CD14-positive monocyte (primary cell): ENCODE measurements around the gene C5AR2. TPM values are rescaled to one million over a fixed set of nuclear protein-coding genes. Genes with fewer than 3 reads are reported as not detected.

Experiments
- DNase-seq, 3 donors: peaks; one replicate each; pipeline ENCODE4 v3.0.0-alpha.2; 2011 to 2022
- H2AFZ ChIP-seq: 2 replicates; pipeline ENCODE4 v1.6.0; 2012; ENCODE audit warnings: mild to moderate bottlenecking, low read depth, low read length, inconsistent platforms; ENCODE audit not compliant: insufficient read depth, poor library complexity, severe bottlenecking
- H3K27ac ChIP-seq, 2 donors: 1 replicate in 1 of 2; 2 replicates in 1 of 2; pipeline ENCODE4 v1.5.1; 2012 to 2013; ENCODE audit warnings: low read length in 2 of 2, control low read depth in 1 of 2, inconsistent platforms in 1 of 2, low read depth in 1 of 2, mild to moderate bottlenecking in 1 of 2
- H3K27me3 ChIP-seq, 2 donors: one replicate each; pipeline versions ENCODE4 v1.6.0 to v1.6.1; 2011 to 2013; ENCODE audit warnings: low read length in 2 of 2; ENCODE audit not compliant: control insufficient read depth in 2 of 2, insufficient read depth in 2 of 2
- H3K36me3 ChIP-seq, 2 donors: replicated peaks in 1 of 2; 1 replicate in 1 of 2; 2 replicates in 1 of 2; pipeline versions ENCODE4 v1.5.1 to v1.6.1; 2012 to 2013; ENCODE audit warnings: low read length in 2 of 2, control low read depth in 1 of 2, inconsistent platforms in 1 of 2, mild to moderate bottlenecking in 1 of 2; ENCODE audit not compliant: insufficient read depth in 2 of 2, control insufficient read depth in 1 of 2
- H3K4me1 ChIP-seq, 2 donors: 1 replicate in 1 of 2; 2 replicates in 1 of 2; pipeline versions ENCODE4 v1.5.1 to v1.6.1; 2012 to 2013; ENCODE audit warnings: low read length in 2 of 2, control low read depth in 1 of 2, inconsistent platforms in 1 of 2, mild to moderate bottlenecking in 1 of 2, moderate library complexity in 1 of 2; ENCODE audit not compliant: insufficient read depth in 2 of 2, control insufficient read depth in 1 of 2
- H3K4me2 ChIP-seq: replicated peaks from 2 replicates; pipeline ENCODE3; 2012; ENCODE audit warnings: low read length, moderate library complexity, mild to moderate bottlenecking; ENCODE audit not compliant: poor library complexity, severe bottlenecking; ENCODE audit errors: extremely low read depth
- H3K4me3 ChIP-seq, 3 experiments: fragments of 200-600 bp in 1 of 3; sonication (generic) in 1 of 3; replicated peaks in 1 of 3; 1 replicate in 2 of 3; 2 replicates in 1 of 3; pipeline ENCODE4 v1.5.1; 2011 to 2013; ENCODE audit warnings: low read length in 3 of 3, mild to moderate bottlenecking in 3 of 3, control low read depth in 2 of 3, low read depth in 2 of 3, inconsistent platforms in 1 of 3, moderate library complexity in 1 of 3
- H3K79me2 ChIP-seq: 2 replicates; pipeline ENCODE4 v1.6.0; 2012; ENCODE audit warnings: mild to moderate bottlenecking, control low read depth, inconsistent platforms, low read length, moderate library complexity; ENCODE audit not compliant: insufficient read depth
- H3K9ac ChIP-seq: 2 replicates; pipeline ENCODE4 v1.6.0; 2017; ENCODE audit warnings: low read length, mild to moderate bottlenecking; ENCODE audit not compliant: insufficient read depth, poor library complexity, severe bottlenecking
- H3K9me3 ChIP-seq, 2 donors: replicated peaks in 1 of 2; 1 replicate in 1 of 2; 2 replicates in 1 of 2; pipeline versions ENCODE4 v1.5.1 to v1.6.1; 2012 to 2013; ENCODE audit warnings: low read length in 2 of 2, control low read depth in 1 of 2; ENCODE audit not compliant: control insufficient read depth in 1 of 2, insufficient read depth in 1 of 2
- H4K20me1 ChIP-seq: 2 replicates; pipeline ENCODE4 v1.6.0; 2012; ENCODE audit warnings: mild to moderate bottlenecking, low read length, control low read depth, moderate library complexity; ENCODE audit not compliant: insufficient read depth
- H3K27ac Mint-ChIP-seq, 7 donors: one replicate each; pipeline ENCODE4 v1.8.0; 2020; ENCODE audit warnings: mild to moderate bottlenecking in 7 of 7, mixed read lengths in 7 of 7, moderate library complexity in 6 of 7, inconsistent platforms in 2 of 7
- H3K27me3 Mint-ChIP-seq, 3 donors: one replicate each; pipeline ENCODE4 v1.8.0; 2021 to 2022; ENCODE audit warnings: low read depth in 3 of 3, mild to moderate bottlenecking in 3 of 3, mixed read lengths in 3 of 3, moderate library complexity in 3 of 3, inconsistent platforms in 1 of 3
- H3K36me3 Mint-ChIP-seq, 2 donors: one replicate each; pipeline ENCODE4 v1.8.0; 2020; ENCODE audit warnings: mixed read lengths in 2 of 2, inconsistent platforms in 1 of 2, mild to moderate bottlenecking in 1 of 2
- H3K4me1 Mint-ChIP-seq: one replicate; pipeline ENCODE4 v1.8.0; 2020; ENCODE audit warnings: mild to moderate bottlenecking, mixed read lengths
- H3K4me3 Mint-ChIP-seq, 2 donors: one replicate each; pipeline ENCODE4 v1.8.0; 2020; ENCODE audit warnings: mild to moderate bottlenecking in 2 of 2, mixed read lengths in 2 of 2, moderate library complexity in 1 of 2
- H3K9me3 Mint-ChIP-seq, 7 donors: one replicate each; pipeline ENCODE4 v1.8.0; 2020 to 2022; ENCODE audit warnings: mixed read lengths in 7 of 7, mild to moderate bottlenecking in 6 of 7, moderate library complexity in 6 of 7, inconsistent platforms in 2 of 7
- CTCF ChIP-seq: fragments of 200-600 bp; IDR thresholded peaks from one replicate; pipeline ENCODE4 v1.8.0; 2022; ENCODE audit warnings: antibody characterized with exemption, mild to moderate bottlenecking
- WGBS: methylation state at CpG from one replicate; pipeline ENCODE4 v1.1.5; 2013; ENCODE audit warnings: missing lambda C conversion rate; ENCODE audit not compliant: insufficient coverage; 5-methylcytosine and 5-hydroxymethylcytosine counted together
- intact Hi-C, 2 donors: fragments of 100-400 bp; cut with micrococcal nuclease; formaldehyde crosslinking; loops; one replicate each; pipeline versions ENCODE4 v1.15.0 to v1.15.1; 2023
- polyA plus RNA-seq, 3 donors: library from polyadenylated mRNA; depleted of rRNA in 1 of 3; unstranded in 2 of 3; stranded (reverse) in 1 of 3; fragments of 300-500 nt in 2 of 3; fragments of >200 nt in 1 of 3; fragmentation: Illumina TruSeq in 2 of 3; gene quantifications; 1 replicate in 2 of 3; 2 replicates in 1 of 3; pipeline ENCODE4 v1.2.3, GENCODE V29; 2012 to 2021

Gene C5AR2
- polyA plus RNA-seq, 3 donors: 2.4 to 46.9 (median 4.3) TPM

DNA sequence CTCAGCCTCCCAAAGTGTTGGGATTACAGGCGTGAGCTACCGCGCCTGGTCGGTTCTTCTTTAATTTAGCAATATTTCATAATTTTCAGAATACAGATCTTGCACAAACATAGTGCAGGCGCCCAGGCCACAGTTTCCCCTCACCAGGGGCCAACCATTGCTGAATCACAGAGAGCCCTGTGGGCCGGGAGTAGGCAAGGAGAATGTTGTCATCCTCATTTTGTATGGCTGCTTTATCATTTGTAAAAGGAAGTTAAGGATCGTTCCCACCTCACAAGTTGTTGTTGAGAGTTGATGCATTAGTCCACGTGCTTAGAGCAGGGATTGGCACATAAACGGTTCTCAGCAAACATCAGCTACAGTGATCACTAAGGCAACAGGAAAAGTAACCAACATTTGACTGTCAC lies 57.2 kb downstream of the C5AR2 start:
- Mint-ChIP-seq H3K36me3 (no peaks in the 10 kb centered on the region), H3K4me3 (peak overlapping the region in 1 of 2 donors; percentile 4), H3K9me3 (peaks cover 0 to 3% (median 0%) of the 10 kb centered on the region in 7 donors), H3K4me1 (peaks cover 59% of the 10 kb centered on the region), H3K27me3 (peaks cover 12 to 15% (median 13%) of the 10 kb centered on the region in 3 donors), H3K27ac (peak overlapping the region; percentile 100)
- peak; percentile 97 to 99 (median 99) for DNase-seq
- no peaks in the 10 kb centered on the region for H3K79me2 ChIP-seq
- peaks cover 0 to 3% of the 10 kb centered on the region in 2 donors for H3K27me3 ChIP-seq
- WGBS: 8% methylated on average over 2 of the region's 9 CpGs
- no peaks in the 10 kb centered on the region for H3K36me3 ChIP-seq
- H3K9ac ChIP-seq: peak overlapping the region; percentile 90
- H2AFZ ChIP-seq: no peak overlapping the region
- H4K20me1 ChIP-seq: no peaks in the 10 kb centered on the region
- no peak overlapping the region for H3K4me2 ChIP-seq
- no peak overlapping the region for H3K4me3 ChIP-seq
- H3K4me1 ChIP-seq: peaks cover 59 to 66% of the 10 kb centered on the region in 2 donors
- no peak for TF ChIP-seq CTCF
- H3K9me3 ChIP-seq: no peaks in the 10 kb centered on the region
- intact Hi-C loops: loop anchor here in 1 of 2 donors (2.0 kb wide), 1 partner anchor 18 kb away; no protein-coding TSS in a partner anchor
- peak overlapping the region; percentile 98 to 100 for H3K27ac ChIP-seq

GRCh38 chr19:47390533-47391488 lies 58.8 kb downstream of the C5AR2 start:
- H2AFZ ChIP-seq: no peak overlapping the region
- H3K4me1 ChIP-seq: peaks cover 50 to 53% of the 10 kb centered on the region in 2 donors
- 84% methylated on average over 8 of the region's 20 CpGs for WGBS
- peak in 2 of 3 donors; percentile 16 to 29 for DNase-seq
- H3K27ac Mint-ChIP-seq: peak overlapping the region; percentile 100
- no peak for TF ChIP-seq CTCF
- H3K9me3 Mint-ChIP-seq: peaks cover 0 to 3% (median 0%) of the 10 kb centered on the region in 7 donors
- H3K36me3 Mint-ChIP-seq: no peaks in the 10 kb centered on the region
- peaks cover 51% of the 10 kb centered on the region for H3K4me1 Mint-ChIP-seq
- no peaks in the 10 kb centered on the region for H3K9me3 ChIP-seq
- no peaks in the 10 kb centered on the region for H4K20me1 ChIP-seq
- H3K4me2 ChIP-seq: peak overlapping the region; percentile 26
- H3K9ac ChIP-seq: peak overlapping the region; percentile 47
- H3K27me3 Mint-ChIP-seq: peaks cover 15 to 24% (median 17%) of the 10 kb centered on the region in 3 donors
- H3K4me3 Mint-ChIP-seq: peak overlapping the region in 1 of 2 donors; percentile 31
- H3K4me3 ChIP-seq: no peak overlapping the region
- intact Hi-C loops: loop anchor here (1.0 to 5.0 kb wide), 5 partner anchors 36 to 107 kb away; partner anchors contain the start of gene DHX34 (in 1 of the 2)
- no peaks in the 10 kb centered on the region for H3K79me2 ChIP-seq
- H3K27me3 ChIP-seq: peaks cover 0 to 3% of the 10 kb centered on the region in 2 donors
- H3K27ac ChIP-seq: peak overlapping the region; percentile 98 to 100
- H3K36me3 ChIP-seq: no peaks in the 10 kb centered on the region
